Type B pancreatic cell (in vitro differentiated cells): ENCODE measurements around the gene ANKRD60. TPM values are rescaled to one million over a fixed set of nuclear protein-coding genes. Genes with fewer than 3 reads are reported as not detected.

ENCODE experiments used
- DNase-seq: peaks from one replicate; pipeline ENCODE4 v3.0.0; 2021; ENCODE audit warnings: mixed read lengths; ENCODE audit not compliant: unreplicated experiment; ENCODE audit errors: extremely low spot score
- H3K27ac Mint-ChIP-seq: 2 replicates; pipeline ENCODE4 v1.8.0; 2021; ENCODE audit warnings: mild to moderate bottlenecking, mixed read lengths
- H3K27me3 Mint-ChIP-seq: 2 replicates; pipeline ENCODE4 v1.8.0; 2021; ENCODE audit warnings: mixed read lengths
- H3K36me3 Mint-ChIP-seq: 2 replicates; pipeline ENCODE4 v1.8.0; 2021; ENCODE audit warnings: mixed read lengths
- H3K4me1 Mint-ChIP-seq: one replicate; pipeline ENCODE4 v1.8.0; 2021; ENCODE audit warnings: mixed read lengths; ENCODE audit not compliant: unreplicated experiment
- H3K4me3 Mint-ChIP-seq: 2 replicates; pipeline ENCODE4 v1.8.0; 2021; ENCODE audit warnings: mild to moderate bottlenecking, mixed read lengths
- H3K9me3 Mint-ChIP-seq: 2 replicates; pipeline ENCODE4 v1.8.0; 2021; ENCODE audit warnings: mixed read lengths
- total RNA-seq: library from RNA; stranded (reverse); gene quantifications from 2 replicates; pipeline ENCODE4 v1.2.1, GENCODE V29; 2021; ENCODE audit warnings: low replicate concordance
- TF ChIP-seq, protein P1 (sequence below): fragments of 200-600 bp; sonication (generic); conservative IDR thresholded peaks from 2 replicates; pipeline ENCODE4 v1.5.0; 2021; ENCODE audit warnings: antibody characterized with exemption, mild to moderate bottlenecking

Gene ANKRD60
- total RNA-seq, 1 donor from 2014 or later = not detected

DNA sequence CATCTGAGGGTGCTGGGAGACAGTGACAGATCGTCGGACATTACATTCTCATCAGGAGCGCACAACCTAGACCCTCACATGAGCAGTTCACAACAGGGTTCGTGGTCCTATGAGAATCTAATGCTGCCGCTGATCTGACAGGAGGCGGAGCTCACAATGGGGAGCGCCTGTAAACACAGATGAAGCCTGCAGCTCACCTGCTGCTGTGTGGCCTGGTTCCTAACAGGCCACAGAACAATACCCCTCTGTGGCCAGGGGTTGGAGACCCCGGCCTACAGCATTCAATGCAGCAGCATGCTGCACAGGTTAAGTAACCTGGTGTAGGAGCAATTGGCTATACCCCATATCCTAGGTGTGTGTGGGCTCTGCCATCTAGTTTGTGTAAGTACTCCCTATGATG lies 19.5 kb downstream of the ANKRD60 start:
- DNase-seq = no peak
- Mint-ChIP-seq H3K27me3 (peaks cover 25% of the 10 kb centered on the region), H3K4me1 (peaks cover 9% of the 10 kb centered on the region), H3K4me3 (no peak overlapping the region), H3K9me3 (no peaks in the 10 kb centered on the region), H3K27ac (no peak overlapping the region), H3K36me3 (no peaks in the 10 kb centered on the region)
- TF ChIP-seq, protein P1, sequence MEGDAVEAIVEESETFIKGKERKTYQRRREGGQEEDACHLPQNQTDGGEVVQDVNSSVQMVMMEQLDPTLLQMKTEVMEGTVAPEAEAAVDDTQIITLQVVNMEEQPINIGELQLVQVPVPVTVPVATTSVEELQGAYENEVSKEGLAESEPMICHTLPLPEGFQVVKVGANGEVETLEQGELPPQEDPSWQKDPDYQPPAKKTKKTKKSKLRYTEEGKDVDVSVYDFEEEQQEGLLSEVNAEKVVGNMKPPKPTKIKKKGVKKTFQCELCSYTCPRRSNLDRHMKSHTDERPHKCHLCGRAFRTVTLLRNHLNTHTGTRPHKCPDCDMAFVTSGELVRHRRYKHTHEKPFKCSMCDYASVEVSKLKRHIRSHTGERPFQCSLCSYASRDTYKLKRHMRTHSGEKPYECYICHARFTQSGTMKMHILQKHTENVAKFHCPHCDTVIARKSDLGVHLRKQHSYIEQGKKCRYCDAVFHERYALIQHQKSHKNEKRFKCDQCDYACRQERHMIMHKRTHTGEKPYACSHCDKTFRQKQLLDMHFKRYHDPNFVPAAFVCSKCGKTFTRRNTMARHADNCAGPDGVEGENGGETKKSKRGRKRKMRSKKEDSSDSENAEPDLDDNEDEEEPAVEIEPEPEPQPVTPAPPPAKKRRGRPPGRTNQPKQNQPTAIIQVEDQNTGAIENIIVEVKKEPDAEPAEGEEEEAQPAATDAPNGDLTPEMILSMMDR = no peak

DNA sequence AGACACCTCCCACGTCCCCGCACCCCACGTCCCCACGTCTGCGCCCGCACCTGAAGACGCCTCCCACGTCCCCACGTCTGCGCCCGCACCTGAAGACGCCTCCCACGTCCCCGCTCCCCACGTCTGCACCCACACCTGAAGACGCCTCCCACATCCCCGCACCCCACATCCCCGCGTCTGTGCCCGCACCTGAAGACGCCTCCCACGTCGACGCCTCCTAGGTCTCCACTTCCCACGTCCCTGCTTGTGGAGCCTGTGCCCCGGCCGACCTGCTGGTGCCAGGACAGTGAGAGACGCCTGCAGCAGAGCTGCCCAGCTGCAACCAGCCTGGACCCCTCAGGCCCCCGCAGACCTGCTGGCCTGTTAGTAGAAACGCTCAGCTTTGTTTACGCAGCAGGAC lies 22.6 kb downstream of the ANKRD60 start:
- TF ChIP-seq, protein P1 = no peak
- H3K4me1 Mint-ChIP-seq = peaks cover 4% of the 10 kb centered on the region
- H3K27ac Mint-ChIP-seq = no peak overlapping the region
- DNase-seq = no peak
- H3K9me3 Mint-ChIP-seq = no peaks in the 10 kb centered on the region
- H3K27me3 Mint-ChIP-seq = peaks cover 18% of the 10 kb centered on the region
- H3K36me3 Mint-ChIP-seq = no peaks in the 10 kb centered on the region
- no peak overlapping the region for H3K4me3 Mint-ChIP-seq

DNA sequence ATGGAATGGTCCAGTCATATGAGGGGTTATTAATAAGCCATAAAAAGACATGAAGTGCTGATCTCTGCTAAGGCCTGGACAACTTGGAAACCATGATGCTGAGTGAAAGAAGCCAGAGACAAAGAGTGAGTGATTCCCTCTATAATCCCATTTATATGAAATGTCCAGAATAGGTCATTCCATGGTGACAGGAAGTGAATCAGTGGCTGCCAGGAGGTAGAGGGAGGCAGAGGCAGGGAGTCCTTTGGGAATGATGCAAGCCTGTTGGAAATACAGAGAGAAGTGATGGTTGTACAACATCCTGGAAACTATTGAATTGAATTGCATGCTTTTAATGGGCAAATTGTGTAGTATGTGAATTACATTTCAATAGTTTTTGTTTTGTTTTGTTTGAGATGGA lies 26.4 kb downstream of the ANKRD60 start:
- TF ChIP-seq, protein P1 = no peak
- Mint-ChIP-seq H3K4me3 (no peak overlapping the region), H3K4me1 (peaks cover 5% of the 10 kb centered on the region), H3K27ac (no peak overlapping the region), H3K9me3 (peaks cover 3% of the 10 kb centered on the region), H3K36me3 (no peaks in the 10 kb centered on the region), H3K27me3 (peaks cover 22% of the 10 kb centered on the region)
- no peak for DNase-seq

DNA sequence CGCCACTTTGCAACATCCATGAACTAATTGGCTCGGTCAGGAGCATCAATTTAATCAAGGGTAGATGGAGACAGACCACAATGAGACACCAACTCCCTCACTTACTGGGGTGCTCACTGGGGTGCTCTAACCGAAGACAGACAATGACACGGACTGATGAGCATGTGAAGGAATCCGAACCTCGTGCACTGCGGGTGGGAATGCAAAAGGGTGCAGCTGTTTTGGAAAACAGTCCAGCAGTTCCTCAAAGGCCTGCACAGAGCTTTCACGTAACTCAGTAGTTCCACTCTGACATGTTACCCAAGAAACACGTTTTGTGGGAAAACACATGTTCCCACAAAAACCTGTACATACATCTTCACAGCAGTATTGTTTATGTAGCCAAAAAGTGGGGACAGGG lies 26.8 kb downstream of the ANKRD60 start:
- Mint-ChIP-seq H3K27me3 (peaks cover 23% of the 10 kb centered on the region), H3K27ac (no peak overlapping the region), H3K9me3 (peaks cover 4% of the 10 kb centered on the region), H3K4me1 (peaks cover 5% of the 10 kb centered on the region), H3K4me3 (no peak overlapping the region), H3K36me3 (no peaks in the 10 kb centered on the region)
- no peak for DNase-seq
- TF ChIP-seq, protein P1 = no peak

DNA sequence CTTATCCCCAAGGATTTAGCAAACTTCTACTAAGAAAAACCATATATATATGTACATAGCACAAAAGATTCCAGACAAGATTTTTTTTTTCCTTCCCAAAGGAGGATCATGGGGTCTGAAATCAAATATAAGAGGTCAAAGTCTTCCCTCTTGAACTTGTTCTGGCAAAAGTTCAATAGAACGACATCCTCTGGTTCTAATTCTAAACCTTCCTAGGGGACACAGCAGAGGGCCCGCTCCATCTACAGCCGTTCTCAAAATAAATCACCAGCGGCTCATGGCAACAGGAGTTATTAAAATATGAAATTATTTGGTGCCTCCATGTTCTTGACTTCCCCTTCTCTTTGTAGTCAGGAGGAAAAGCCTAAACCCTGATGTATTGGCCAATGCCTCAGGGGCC lies 29.0 kb downstream of the ANKRD60 start:
- Mint-ChIP-seq H3K9me3 (peaks cover 4% of the 10 kb centered on the region), H3K4me3 (no peak overlapping the region), H3K27me3 (peaks cover 19% of the 10 kb centered on the region), H3K4me1 (peaks cover 5% of the 10 kb centered on the region), H3K27ac (no peak overlapping the region), H3K36me3 (no peaks in the 10 kb centered on the region)
- TF ChIP-seq, protein P1 = no peak
- no peak for DNase-seq

DNA sequence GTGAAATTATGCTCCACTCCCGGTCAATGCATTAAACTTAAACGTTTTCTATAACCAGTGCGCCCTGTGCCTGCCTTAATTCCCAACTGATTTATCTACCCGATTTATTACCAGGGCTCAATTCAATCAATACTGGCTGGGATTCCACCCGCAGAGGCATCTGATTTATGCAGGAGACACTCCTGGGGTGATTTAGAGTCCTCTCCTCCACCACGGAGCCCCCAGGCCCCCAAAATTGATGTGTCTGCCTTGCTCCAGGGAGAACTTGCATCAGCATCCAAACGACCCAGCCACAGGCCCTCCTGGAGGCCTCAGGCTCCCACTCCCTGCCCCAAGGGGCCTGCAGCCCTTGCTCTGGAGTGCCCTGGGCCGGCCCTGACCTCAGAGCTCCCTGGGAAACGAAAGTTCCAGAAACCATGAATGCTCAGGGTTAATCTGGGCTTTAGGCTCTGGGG lies 29.5 kb downstream of the ANKRD60 start:
- Mint-ChIP-seq H3K36me3 (no peaks in the 10 kb centered on the region), H3K4me1 (peaks cover 5% of the 10 kb centered on the region), H3K4me3 (no peak overlapping the region), H3K9me3 (peaks cover 4% of the 10 kb centered on the region), H3K27me3 (peaks cover 18% of the 10 kb centered on the region), H3K27ac (no peak overlapping the region)
- DNase-seq = no peak
- TF ChIP-seq, protein P1 = no peak
